ENCODE data around the gene POP5. TPM values are rescaled to one million over a fixed set of nuclear protein-coding genes. Genes with fewer than 3 reads are reported as not detected.
"Not testable (repeated sequence)": the region's sequence is repeated elsewhere in the genome, so short reads cannot be mapped to it uniquely, and the experiment has no call there.

Gene POP5
- total and polyA plus RNA-seq, 4 donors: 20.0 to 37.1 (median 24.0) TPM

DNA sequence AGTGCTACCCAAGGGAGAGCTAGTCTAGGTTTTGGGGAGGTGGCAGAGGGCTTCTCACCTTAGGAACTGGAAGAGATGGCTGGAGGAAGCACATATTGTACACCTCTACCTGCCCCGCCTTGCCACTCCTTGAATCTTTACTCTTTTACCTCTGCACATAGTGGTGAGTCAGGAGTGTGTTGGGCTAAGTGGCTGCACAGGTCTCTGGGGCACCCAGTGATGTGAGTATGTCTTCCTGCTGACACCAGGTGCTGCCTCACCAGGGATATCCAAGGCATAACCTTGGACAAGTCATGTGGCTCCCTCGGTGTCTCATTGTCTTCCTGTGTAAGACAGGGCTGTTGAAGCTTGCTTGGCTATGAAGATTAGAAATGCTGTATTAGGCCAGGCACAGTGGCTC lies 39.4 kb upstream of the POP5 start:
- no peak overlapping the region for H3K9ac ChIP-seq (ENCODE audit: low read depth in 1 of 2, low read length in 2 of 2)
- no peaks in the 10 kb centered on the region for H3K9me3 ChIP-seq (ENCODE audit: control insufficient read depth in 4 of 4, low read length in 3 of 4)
- H3K27ac ChIP-seq (ENCODE audit: low read depth in 1 of 2, low read length in 2 of 2): no peak overlapping the region
- DNase-seq (ENCODE audit: low spot score): no peak
- no peak overlapping the region for H3K4me3 ChIP-seq (ENCODE audit: low read depth in 1 of 3, low read length in 3 of 3)
- TF ChIP-seq GABPA (IDR thresholded peaks at IDR 0.05 in 1 of 2, conservative IDR thresholded peaks at IDR 0.05 in 1 of 2) (no peak), HNF4A (conservative IDR thresholded peaks at IDR 0.05) (no peak), RXRA (IDR thresholded peaks at IDR 0.05) (no peak), TAF1 (conservative IDR thresholded peaks at IDR 0.05) (no peak), NR2F2 (IDR thresholded peaks at IDR 0.05) (no peak), FOXA2 (IDR thresholded peaks at IDR 0.05) (no peak), MAX (IDR thresholded peaks at IDR 0.05) (no peak), FOXA1 (IDR thresholded peaks at IDR 0.05) (no peak)
- TF ChIP-seq, protein P1, sequence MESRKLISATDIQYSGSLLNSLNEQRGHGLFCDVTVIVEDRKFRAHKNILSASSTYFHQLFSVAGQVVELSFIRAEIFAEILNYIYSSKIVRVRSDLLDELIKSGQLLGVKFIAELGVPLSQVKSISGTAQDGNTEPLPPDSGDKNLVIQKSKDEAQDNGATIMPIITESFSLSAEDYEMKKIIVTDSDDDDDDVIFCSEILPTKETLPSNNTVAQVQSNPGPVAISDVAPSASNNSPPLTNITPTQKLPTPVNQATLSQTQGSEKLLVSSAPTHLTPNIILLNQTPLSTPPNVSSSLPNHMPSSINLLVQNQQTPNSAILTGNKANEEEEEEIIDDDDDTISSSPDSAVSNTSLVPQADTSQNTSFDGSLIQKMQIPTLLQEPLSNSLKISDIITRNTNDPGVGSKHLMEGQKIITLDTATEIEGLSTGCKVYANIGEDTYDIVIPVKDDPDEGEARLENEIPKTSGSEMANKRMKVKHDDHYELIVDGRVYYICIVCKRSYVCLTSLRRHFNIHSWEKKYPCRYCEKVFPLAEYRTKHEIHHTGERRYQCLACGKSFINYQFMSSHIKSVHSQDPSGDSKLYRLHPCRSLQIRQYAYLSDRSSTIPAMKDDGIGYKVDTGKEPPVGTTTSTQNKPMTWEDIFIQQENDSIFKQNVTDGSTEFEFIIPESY (IDR thresholded peaks at IDR 0.05): no peak
- TF ChIP-seq, protein P2, sequence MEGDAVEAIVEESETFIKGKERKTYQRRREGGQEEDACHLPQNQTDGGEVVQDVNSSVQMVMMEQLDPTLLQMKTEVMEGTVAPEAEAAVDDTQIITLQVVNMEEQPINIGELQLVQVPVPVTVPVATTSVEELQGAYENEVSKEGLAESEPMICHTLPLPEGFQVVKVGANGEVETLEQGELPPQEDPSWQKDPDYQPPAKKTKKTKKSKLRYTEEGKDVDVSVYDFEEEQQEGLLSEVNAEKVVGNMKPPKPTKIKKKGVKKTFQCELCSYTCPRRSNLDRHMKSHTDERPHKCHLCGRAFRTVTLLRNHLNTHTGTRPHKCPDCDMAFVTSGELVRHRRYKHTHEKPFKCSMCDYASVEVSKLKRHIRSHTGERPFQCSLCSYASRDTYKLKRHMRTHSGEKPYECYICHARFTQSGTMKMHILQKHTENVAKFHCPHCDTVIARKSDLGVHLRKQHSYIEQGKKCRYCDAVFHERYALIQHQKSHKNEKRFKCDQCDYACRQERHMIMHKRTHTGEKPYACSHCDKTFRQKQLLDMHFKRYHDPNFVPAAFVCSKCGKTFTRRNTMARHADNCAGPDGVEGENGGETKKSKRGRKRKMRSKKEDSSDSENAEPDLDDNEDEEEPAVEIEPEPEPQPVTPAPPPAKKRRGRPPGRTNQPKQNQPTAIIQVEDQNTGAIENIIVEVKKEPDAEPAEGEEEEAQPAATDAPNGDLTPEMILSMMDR (IDR thresholded peaks at IDR 0.05; ENCODE audit: low read depth, low read length, missing input control): no peak
- H3K4me1 ChIP-seq (ENCODE audit: control insufficient read depth in 4 of 4, insufficient read depth in 4 of 4, low read length in 3 of 4): no peaks in the 10 kb centered on the region
- no peaks in the 10 kb centered on the region for H3K36me3 ChIP-seq (ENCODE audit: control insufficient read depth in 4 of 4, insufficient read depth in 3 of 4, low read depth in 1 of 4, low read length in 3 of 4)
- peaks cover 0 to 2% (median 0%) of the 10 kb centered on the region in 4 donors for H3K27me3 ChIP-seq (ENCODE audit: control insufficient read depth in 4 of 4, insufficient read depth in 4 of 4, low read length in 3 of 4)
- WGBS: 87% methylated on average over 2 of the region's 2 CpGs

DNA sequence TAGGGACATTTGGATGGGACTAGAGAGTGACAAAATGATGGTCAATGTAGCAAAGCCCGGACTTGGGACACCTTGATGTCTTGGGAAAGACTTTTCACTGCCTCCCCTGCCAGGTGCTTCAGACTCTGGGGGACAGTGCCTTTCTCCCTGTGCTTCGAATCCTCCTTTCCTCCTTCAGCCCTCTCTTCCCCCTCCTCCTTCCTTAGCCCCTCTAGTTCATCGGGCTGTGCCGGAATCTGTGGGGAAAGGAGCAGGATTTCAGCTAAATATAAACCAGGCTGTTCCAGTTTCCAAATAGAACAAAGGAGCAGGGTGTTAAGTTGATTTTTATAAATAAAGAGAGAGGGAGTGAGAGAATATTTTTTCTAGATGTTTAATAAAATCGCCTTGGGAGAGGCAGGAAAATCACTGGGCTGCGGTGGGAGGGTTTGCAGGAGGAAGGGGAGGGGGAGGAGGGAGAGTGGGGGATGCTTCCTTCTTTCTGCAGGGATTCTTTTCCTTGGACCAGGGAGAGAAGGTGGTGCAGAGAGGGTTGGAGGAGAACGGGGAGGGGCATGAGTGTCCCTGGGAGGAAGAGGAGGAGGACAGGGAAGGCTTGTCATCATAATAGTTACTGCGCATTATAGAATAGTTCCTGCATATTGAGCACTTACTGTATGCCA lies 37.9 kb upstream of the POP5 start:
- H3K4me1 ChIP-seq (ENCODE audit: control insufficient read depth in 4 of 4, insufficient read depth in 4 of 4, low read length in 3 of 4): no peaks in the 10 kb centered on the region
- no peak for DNase-seq (ENCODE audit: low spot score)
- no peak overlapping the region for H3K27ac ChIP-seq (ENCODE audit: low read depth in 1 of 2, low read length in 2 of 2)
- H3K27me3 ChIP-seq (ENCODE audit: control insufficient read depth in 4 of 4, insufficient read depth in 4 of 4, low read length in 3 of 4): peaks cover 0 to 2% (median 0%) of the 10 kb centered on the region in 4 donors
- H3K9me3 ChIP-seq (ENCODE audit: control insufficient read depth in 4 of 4, low read length in 3 of 4): no peaks in the 10 kb centered on the region
- H3K4me3 ChIP-seq (ENCODE audit: low read depth in 1 of 3, low read length in 3 of 3): no peak overlapping the region
- H3K9ac ChIP-seq (ENCODE audit: low read depth in 1 of 2, low read length in 2 of 2): no peak overlapping the region
- H3K36me3 ChIP-seq (ENCODE audit: control insufficient read depth in 4 of 4, insufficient read depth in 3 of 4, low read depth in 1 of 4, low read length in 3 of 4): no peaks in the 10 kb centered on the region
- 44% methylated on average over 8 of the region's 8 CpGs for WGBS
- no peak for TF ChIP-seq TAF1 (conservative IDR thresholded peaks at IDR 0.05)
- TF ChIP-seq FOXA1 (IDR thresholded peaks at IDR 0.05): no peak
- TF ChIP-seq, protein P3, sequence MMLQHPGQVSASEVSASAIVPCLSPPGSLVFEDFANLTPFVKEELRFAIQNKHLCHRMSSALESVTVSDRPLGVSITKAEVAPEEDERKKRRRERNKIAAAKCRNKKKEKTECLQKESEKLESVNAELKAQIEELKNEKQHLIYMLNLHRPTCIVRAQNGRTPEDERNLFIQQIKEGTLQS (IDR thresholded peaks at IDR 0.05): no peak
- no peak for TF ChIP-seq RAD21 (IDR thresholded peaks at IDR 0.05)
- TF ChIP-seq, protein P2 (IDR thresholded peaks at IDR 0.05; ENCODE audit: low read depth, low read length, missing input control): no peak
- no peak for TF ChIP-seq YY1 (IDR thresholded peaks at IDR 0.05)

DNA sequence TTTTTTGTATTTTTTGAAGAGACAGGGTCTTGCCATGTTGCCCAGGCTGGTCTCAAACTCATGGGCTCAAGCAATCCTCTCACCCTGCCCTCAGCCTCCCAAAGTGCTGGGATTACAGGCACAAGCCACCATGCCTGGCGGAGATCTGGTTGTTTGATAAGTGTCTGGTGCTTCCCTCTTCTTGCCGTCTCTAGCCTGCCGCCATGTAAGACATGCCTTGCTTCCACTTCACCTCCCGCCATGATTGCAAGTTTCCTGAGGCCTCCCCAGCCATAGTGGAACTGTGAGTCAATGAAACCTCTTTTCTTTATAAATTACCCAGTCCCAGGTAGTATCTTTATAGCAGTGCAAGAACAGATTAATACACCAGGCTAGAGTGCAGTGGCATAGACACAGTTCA lies 36.6 kb upstream of the POP5 start:
- DNase-seq (ENCODE audit: low spot score); H3K27me3 ChIP-seq (ENCODE audit: control insufficient read depth in 4 of 4, insufficient read depth in 4 of 4, low read length in 3 of 4); H3K27ac ChIP-seq (ENCODE audit: low read depth in 1 of 2, low read length in 2 of 2); H3K36me3 ChIP-seq (ENCODE audit: control insufficient read depth in 4 of 4, insufficient read depth in 3 of 4, low read depth in 1 of 4, low read length in 3 of 4); H3K4me1 ChIP-seq (ENCODE audit: control insufficient read depth in 4 of 4, insufficient read depth in 4 of 4, low read length in 3 of 4); H3K4me3 ChIP-seq (ENCODE audit: low read depth in 1 of 3, low read length in 3 of 3); H3K9me3 ChIP-seq (ENCODE audit: control insufficient read depth in 4 of 4, low read length in 3 of 4); H3K9ac ChIP-seq (ENCODE audit: low read depth in 1 of 2, low read length in 2 of 2): not testable (repeated sequence)
- WGBS: 90% methylated on average over 4 of the region's 4 CpGs

- not testable (repeated sequence) for H3K4me1 ChIP-seq (ENCODE audit: control insufficient read depth in 4 of 4, insufficient read depth in 4 of 4, low read length in 3 of 4); DNase-seq (ENCODE audit: low spot score); H3K27me3 ChIP-seq (ENCODE audit: control insufficient read depth in 4 of 4, insufficient read depth in 4 of 4, low read length in 3 of 4); H3K36me3 ChIP-seq (ENCODE audit: control insufficient read depth in 4 of 4, insufficient read depth in 3 of 4, low read depth in 1 of 4, low read length in 3 of 4); H3K9ac ChIP-seq (ENCODE audit: low read depth in 1 of 2, low read length in 2 of 2); H3K27ac ChIP-seq (ENCODE audit: low read depth in 1 of 2, low read length in 2 of 2); H3K4me3 ChIP-seq (ENCODE audit: low read depth in 1 of 3, low read length in 3 of 3); H3K9me3 ChIP-seq (ENCODE audit: control insufficient read depth in 4 of 4, low read length in 3 of 4)
- WGBS: 82% methylated on average over 3 of the region's 3 CpGs
These were observed 36.0 kb upstream of the POP5 start for GRCh38 chr12:120617193-120617592.
